GM20431 (cell line): ENCODE results near the gene FGF1.

Experiments used
- in situ Hi-C: fragments of 300-500 bp; cut with MseI, MboI; formaldehyde crosslinking; loops from one replicate; pipeline ENCODE4 v1.15.0; 2020; ENCODE audit warnings: low sequenced_read_pairs; ENCODE audit not compliant: unreplicated experiment

Gene FGF1

DNA sequence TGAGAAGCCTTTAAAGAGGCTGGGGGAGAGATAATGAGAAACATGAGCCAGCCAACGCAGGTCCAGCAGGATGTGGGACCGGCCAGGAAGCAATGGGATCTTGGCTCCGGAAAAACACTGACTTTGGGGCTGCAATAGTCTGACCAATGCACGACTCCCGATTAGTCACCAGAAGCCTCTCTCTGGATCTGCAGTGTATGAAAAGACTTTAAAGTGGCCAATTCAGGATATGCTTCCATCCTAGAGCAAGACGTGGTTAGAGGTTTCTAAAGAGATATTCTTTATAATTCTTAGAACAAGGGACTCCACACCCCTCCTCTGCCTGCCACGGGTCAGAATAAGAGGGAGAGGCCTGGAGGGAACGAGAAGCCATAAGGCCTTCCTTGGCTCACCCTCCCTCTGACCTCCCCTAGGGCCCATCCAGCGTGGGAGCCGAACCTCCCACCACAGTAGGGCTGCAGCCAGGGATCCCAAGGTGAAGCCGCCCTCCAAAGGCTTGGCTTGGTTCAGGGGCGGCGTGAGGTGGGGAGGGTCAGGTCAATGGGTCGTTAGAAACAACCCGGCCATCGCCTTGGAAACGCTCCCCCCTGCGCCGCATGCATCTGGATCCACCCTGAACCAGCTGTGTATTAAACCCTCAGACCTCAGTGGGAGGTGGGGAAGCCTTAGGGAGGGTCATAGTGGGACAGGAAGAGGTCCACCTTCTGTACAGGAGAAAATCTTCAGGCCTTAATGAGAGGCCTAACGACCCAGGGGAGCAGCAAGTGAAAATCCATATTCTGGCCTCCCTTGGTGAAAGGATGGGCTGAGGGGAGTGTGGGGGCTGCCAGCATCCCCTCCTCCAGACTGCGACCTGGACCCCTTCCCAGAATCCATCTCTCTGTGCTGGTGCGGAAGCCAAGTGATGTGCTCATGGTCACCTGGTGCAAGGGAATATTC is 11.1 kb downstream of the FGF1 start:
- in situ Hi-C loops, result no loop called here

DNA sequence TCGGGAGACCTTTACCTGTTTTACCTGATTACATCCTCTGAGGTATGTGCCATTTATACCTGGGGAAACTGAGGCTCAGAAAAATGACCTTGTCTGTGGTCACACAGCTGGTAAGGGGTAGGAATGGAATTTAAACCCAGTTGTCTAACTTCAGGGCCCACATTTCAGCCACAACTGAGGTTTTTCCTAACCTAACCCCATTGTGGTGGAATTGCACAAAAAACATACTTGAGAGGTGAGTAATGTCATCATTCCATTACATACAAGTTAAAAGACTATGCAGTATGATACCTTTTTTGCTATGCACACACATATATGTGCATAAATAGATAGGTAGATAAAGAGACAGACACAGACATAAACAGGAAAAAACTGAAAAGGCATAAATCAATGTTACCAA is 14.1 kb downstream of the FGF1 start:
- in situ Hi-C loops, result no loop called here

DNA sequence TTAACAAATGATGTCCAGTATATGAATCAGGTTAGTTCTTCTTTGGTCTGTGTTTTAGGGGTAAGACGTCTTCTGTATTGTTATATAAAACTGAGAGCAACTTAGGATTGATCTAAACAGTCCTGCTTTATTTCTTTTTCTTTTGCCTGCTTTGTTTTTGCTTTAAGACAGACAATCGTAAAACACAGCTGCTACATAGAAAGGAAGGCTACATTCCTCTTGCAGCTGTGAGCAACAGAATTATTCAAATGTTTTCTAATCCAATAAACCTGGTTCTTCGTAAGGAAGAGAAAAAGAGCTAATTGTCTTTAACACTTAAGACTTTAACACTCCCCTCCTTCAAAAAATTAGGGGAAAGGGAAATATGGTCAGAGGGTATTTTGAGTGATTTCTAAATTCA is 14.6 kb downstream of the FGF1 start:
- in situ Hi-C loops, result no loop called here

DNA sequence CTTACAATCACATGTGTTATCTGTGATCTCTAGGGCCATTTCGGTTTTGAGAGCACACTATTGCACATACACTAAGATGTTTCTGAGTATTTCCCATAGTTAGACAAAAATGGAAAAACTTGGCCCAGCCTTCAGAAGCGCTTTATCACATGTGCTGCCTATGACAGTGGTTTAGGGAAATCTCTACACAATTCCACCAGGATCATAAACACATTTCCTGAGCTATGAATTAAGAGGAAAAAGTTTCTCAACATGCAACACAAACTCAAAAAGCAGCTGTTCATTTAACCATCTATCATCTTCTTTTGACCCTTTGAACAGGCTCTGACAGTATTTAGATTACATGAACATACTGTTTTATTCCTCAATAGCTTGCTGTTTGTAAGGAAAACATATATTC is 15.1 kb downstream of the FGF1 start:
- in situ Hi-C loops, result no loop called here

DNA sequence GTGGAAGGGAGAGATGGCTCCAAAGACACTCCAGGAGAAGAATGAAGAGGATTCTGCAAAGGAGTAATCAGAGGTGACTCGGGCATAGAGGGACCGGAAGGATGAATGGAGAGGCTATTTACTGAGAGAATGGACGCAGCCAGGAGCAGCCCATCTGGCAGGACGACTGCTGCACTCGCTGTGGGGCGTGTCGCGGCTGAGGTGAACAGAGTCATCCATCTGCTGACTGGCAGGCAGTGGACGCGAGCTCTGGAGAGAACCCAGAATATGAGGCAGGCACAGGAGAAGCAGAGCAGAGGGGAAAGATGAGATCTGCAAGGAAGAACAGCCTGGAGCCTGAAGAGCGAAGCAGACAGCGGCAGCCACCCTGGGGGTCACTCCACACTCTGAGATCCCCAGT is 16.4 kb downstream of the FGF1 start:
- in situ Hi-C loops, result no loop called here

DNA sequence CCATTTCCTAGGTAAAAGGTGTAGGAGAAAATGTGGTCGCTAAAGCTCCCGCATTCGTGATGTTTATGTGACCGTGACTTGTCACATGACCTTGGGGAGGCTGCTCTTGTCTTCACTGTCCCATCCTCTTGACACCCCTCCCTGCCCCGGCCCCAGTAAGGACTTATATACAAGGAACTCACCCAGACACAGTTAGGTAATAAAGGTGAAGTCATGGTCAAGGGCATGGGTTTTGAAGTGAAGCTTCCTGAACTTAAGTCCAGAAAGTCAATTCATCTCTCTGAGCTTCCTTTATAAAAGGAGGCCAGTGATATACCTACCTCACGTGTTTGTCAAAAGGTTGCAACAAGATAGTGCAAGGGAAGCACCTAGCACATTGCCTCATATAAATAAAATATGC is 17.6 kb downstream of the FGF1 start:
- in situ Hi-C loops, result no loop called here

DNA sequence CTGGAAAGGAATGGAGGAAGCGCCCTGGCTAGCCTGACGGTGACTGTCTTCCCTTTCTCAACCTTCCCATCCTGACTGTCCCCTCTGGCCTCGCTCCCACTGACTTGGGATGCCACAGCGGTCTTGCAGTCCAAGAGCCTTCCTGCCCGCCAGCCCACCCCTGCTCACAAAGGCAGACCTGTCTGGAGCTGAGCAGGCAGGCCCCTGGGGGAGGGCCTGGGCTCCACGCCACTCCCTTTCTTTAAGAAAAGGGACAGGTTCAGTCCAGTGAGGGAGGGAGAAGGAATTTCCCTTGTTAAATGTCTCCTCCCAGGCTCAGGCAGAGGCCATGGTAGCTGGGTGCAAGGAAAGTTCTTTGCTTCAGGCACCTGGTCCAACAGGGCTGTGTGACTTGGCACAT is 18.1 kb downstream of the FGF1 start:
- in situ Hi-C loops, result no loop called here

DNA sequence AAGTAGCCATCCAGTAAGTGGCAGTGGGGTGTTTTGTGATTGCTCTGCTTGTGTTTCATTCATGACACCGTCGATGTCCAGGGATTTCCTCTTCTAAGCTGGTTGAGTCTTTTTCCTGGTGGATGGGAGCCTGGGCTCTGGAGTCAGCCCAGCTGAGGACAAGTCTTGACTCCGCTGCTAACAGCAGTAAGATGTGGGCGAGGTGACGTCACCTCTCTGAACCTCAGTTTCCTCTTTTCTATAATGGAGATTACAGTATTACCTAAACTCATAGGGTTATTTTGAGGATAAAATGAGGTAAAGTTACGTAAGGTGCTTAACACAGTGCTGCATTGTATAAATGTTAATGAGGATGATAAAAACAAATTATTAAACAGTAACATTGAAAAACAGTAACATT is 21.3 kb downstream of the FGF1 start:
- in situ Hi-C loops, result no loop called here

DNA sequence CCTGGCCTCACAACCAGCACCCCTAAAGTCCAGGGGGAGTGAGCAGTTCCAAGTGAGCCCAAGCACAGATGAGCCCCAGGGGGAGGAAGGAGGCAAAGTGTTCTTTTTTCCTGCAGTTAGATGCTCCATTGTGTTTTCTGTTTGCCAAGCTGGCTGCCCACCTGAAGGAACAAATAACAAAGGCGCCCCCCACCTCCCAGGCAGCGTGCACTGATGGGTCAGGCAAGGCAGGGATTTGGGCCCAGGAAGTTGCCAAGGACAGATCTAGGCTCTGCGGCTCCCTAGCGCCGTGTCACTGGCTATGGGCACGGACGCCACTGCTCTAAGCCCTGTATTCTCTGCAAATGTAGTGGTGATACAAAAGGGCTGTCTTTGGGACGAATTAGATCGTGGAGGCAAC is 21.8 kb downstream of the FGF1 start:
- in situ Hi-C loops, result no loop called here

DNA sequence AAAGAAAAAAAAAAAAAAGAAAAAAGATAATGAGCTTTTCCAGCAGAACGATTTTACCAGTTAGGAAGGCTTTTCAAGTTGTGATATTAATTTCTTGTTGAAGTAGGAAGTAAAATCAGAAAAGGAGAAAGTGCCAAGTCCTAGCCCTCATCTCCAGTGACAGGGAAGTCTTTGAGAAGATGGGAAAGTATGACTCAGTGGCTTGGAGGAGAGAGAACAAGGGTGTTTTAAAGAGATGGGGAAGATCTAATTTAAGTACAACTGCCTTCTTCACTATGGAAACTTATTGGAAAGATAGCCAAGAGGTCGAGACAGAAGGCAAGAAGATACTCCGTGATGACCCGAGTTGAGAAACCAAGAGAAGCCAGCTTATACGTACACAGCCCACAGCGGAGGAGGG is 22.6 kb downstream of the FGF1 start:
- in situ Hi-C loops, result no loop called here

DNA sequence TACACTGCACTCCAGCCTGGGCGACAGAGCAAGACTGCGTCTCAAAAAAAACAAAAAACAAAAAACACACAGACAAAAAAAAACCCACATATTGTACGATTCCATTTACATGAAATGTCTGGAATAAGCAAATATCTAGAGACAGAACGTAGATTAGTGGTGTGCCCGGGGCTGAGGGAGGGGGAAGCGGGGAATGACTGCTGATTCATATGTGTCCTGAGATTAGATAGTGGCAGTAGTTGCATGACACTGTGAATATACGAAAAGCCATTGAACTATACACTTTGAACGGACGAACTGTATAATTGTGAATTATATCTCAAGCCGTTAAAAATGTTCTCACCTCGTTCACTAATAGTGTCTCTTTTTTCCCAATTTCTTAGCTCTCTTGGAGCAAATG is 23.9 kb downstream of the FGF1 start:
- in situ Hi-C loops, result no loop called here

DNA sequence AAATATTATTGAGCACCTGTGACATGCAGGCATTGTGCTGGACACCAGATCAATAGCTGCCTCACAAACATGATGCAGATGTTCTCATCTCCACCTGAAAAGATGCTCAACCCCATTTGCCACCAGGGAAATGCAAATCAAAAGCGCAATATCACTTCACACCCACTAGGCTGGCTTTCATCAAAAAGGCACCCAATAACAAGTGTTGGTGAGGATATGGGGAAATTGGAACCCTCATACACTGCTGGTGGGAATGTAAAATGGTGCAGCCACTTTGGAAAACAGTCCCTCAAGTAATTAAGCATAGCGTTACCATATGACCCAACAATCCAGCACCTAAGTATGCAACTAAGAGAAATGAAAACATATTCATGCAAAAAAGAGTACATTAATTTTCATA is 24.7 kb downstream of the FGF1 start:
- in situ Hi-C loops, result no loop called here

DNA sequence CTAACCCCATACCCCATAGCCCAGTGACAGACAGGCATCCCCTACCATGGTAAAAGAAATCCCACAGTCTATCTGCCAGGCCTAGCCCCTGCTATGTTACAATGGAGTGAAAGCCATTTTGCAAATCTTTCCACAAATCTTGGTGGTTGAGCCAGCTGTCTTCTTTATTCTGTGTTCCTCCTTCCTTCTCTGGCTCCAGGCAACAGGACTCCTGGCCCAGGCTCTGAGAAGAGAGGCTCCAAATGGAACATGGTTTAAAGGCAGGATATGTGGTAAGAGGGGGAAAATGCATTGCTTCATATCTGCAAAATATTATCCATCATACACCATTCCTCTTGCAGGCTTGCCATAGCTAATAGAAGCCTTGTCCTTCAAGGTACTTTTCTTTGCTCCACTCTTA is 25.2 kb downstream of the FGF1 start:
- in situ Hi-C loops, result no loop called here

DNA sequence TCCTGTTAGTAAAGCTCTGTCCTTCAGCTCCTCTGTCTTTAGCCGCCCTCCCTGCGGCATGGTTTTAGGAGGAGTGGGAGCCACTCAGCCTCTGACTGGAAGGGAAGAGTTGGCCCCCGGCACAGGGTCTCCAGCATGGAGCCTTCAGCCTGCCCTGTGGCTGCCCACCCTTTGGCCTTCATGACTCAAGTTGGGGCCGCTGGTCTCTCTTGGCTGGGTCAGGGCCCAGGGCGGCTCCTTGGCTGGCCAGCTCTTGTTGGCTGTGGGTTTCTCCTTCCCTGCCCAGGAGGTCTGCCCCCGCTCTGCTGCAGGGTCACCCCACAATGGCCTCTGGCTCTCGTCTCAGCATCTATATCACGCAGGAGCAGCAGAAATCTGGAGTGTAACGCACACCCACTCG is 25.7 kb downstream of the FGF1 start:
- in situ Hi-C loops, result no loop called here

DNA sequence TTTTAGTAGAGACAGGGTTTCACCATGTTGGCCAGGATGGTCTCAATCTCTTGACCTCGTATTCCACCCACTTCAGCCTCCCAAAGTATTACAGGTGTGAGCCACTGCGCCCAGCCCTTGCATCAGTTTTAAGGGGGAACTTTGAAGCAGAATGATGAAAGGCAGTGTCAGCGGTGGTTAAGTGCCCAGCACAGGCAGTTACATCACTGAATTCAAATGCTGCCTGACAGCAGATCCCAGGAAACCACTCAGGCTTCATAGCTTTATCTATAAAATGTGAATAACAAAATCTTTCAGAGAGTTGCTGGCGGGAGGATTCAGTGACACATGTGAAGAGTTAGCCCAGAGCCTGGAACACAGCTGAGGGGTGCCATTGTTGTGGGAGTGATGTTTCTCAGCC is 26.5 kb downstream of the FGF1 start:
- in situ Hi-C loops, result no loop called here

DNA sequence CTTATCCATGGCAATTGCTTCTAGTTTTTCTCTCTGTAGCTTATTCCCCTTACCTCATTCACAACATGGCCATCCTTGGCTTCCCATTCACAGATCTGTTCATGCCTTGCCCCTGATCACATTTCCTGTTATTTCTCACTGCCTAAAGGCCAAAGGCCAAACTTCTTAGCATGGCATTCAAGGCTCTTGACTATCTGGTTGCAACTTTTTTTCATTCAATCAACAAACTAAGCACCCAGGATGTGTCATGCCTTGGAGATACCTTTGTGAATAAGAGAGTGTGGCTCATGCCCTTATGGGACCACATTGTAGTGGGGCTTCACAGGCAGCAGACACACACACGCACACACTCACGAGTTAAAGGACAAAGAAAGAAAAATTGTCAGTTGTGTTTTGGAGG is 27.6 kb downstream of the FGF1 start:
- in situ Hi-C loops, result no loop called here

DNA sequence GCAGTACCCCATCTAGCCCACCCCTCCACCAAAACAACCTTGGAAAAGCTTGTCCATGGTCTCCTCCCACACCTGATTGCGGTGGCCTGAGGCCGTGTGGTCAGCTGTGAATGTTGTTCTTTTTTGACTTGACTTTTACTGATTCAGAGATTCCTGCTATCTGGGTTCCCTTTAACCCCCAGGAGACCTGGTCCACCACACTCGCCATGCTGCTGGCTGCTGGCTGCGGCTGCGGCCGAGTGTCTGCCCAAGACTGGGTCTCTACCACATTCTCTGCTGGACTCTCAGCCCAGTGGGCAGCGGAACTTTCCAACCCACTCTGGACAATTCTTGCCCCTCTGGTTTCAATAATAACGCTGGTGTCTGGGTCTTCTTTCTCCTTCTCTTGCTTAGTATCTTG is 28.4 kb downstream of the FGF1 start:
- in situ Hi-C loops, result no loop called here

DNA sequence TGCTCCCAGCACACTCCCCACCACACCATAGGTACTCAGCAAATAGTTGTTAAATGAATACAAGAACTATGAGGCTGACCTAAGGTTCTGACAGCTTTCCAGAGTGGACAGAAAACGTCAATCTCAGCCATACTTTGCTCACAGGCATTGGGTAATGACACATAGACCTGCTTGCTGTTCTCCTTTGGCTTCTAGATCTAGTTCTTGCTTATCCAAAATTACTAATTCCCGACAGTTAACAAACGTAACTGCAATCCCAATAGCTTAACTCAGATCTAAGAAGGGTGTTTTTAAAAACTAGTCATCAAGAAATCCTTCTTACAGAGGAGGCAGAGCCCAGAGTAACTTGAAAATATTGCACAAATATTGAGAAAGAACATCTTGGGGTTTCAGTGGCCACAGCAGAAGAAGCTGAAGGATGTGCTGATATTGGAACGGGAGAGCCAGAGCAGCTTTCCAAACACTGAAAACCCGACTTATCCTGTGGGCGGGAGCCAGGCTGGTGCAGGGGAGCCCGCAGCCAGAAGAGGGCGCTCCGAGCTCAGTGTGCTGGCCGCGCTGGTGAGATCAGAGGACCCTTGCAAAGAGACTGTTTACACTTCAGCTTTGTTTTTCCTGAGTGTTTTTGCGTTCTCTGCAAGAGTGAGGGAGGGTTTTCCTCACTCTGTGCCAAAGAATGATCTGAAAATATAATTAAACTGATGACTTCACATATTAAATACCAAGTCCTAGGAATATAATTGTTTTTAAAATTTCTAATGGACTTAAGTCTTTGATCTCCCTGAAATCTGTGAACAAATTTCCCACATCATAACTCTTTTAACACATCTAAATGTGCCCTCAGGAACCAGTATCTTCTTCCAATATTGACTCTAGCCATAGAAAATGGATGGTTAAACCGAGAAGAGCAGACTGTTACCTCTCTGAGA is 30.3 kb downstream of the FGF1 start:
- in situ Hi-C loops, result no loop called here

DNA sequence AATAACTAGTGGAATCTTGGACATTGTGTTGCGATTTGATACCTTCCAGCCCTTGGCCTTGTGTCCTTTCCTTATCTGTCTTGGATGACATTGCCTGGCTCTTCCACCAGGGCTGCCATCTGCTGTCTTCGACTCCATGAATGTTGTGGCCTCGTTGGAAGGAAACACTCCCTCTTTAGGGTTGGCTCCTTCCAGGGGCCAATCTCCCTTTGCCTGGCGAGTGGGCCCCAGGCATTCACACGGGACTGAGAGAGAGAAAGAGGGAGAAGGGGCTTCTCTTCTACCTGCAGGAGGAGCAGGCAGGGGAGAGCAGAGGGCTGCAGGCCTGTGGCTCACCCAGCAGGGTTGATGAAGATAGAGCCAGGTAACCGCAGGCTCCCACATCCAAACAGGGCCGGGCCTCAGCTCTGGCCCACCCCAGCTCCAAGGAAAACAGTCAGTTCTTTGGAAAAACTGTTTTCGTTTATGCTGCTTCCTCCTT is 31.3 kb downstream of the FGF1 start:
- in situ Hi-C loops, result no loop called here

DNA sequence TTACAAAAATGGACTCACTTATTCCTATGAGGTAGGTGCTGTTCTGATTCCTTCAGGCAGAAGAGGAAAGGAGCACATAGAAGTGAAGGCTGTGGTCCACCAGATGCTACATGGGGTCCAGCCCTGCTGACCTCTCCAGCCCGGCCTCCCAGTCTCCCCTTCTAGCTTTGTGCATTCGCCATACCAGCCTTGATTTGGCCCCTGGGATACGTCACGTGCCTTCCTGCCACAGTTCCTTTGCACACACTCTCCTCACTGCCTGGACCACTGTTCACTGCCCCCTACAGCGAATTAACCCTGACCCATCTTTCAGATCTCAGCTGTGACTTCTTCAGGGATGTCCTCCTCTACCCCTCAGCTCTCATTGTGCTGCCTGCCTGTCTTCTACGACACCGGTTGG is 32.6 kb downstream of the FGF1 start:
- in situ Hi-C loops, result no loop called here

DNA sequence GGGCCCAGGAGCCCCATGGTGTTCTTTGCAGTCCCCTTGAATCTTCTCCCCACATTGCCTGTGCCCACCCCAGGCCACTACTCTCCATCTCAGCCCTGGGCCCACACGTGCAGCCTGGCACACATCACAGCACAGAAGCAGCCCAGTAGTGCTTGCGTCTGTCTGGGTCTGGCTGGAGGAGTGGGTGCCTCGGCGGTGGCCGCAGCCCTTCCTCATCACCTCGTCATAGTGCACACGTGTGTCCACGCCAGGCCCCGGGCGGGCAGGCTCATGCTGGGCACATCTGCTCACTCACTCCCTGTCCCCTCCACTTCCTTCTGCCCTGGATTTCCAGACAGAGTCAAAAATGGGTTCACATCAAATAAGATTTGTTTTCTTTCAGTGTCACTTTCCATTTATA is 33.3 kb downstream of the FGF1 start:
- in situ Hi-C loops, result no loop called here
